HG03039 (cell line): ENCODE results near the gene CABP7.

Experiments used
- ATAC-seq: cut with Tn5 transposase; IDR thresholded peaks from one replicate; pipeline ENCODE4 v1.9.1; 2021; ENCODE audit warnings: mild to moderate bottlenecking, moderate library complexity; ENCODE audit not compliant: unreplicated experiment

CABP7 gene

DNA sequence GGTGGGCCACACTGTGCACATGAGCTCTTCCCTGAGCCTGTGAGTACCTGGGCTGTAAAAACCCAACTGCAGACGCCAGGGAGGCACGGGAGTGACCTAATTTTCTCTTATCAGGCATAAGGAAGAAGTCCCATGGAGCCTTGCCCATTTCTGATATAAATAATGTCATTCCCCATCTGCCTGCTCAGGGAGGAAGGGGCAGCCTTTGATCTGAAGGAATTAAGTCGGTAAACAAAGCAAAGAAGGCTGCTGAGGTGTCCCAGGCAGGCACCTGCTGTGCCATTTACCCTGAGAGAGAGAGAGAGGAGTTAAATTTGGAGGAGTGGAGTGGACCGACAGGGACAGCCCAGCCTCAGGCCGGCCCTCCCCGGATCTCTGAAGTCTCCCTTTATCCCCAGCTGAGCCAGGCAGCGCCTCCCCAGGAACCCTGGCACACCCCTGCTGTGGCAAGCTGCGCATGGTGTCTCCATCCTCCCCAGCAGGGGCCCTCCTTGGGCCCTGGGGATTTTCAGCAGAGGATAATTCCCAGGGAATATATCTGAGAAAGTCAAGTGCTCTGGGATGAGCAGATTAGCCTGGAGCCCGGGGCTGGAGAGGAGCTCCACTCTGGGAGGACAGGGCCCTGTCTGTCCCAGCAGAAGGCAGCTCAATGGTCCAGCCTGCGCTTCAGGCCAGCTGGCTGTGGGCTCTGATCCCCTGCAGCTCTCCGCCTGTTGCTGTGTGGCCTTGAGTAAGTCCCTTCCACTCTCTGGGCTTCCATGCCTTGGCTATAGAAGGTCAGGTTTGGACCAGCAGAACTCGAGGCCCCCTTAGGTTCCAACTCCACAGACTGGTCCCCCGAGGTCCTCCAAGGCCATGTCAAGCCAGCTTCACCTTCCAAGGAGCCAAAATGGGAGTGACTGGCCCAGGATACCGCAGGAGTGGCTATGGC is 17.5 kb upstream of the CABP7 start:
- ATAC-seq = no peak

GRCh38 chr22:29702931-29703501 is 16.8 kb upstream of the CABP7 start:
- ATAC-seq = no peak

GRCh38 chr22:29703569-29704195 is 16.1 kb upstream of the CABP7 start:
- no peak for ATAC-seq

DNA sequence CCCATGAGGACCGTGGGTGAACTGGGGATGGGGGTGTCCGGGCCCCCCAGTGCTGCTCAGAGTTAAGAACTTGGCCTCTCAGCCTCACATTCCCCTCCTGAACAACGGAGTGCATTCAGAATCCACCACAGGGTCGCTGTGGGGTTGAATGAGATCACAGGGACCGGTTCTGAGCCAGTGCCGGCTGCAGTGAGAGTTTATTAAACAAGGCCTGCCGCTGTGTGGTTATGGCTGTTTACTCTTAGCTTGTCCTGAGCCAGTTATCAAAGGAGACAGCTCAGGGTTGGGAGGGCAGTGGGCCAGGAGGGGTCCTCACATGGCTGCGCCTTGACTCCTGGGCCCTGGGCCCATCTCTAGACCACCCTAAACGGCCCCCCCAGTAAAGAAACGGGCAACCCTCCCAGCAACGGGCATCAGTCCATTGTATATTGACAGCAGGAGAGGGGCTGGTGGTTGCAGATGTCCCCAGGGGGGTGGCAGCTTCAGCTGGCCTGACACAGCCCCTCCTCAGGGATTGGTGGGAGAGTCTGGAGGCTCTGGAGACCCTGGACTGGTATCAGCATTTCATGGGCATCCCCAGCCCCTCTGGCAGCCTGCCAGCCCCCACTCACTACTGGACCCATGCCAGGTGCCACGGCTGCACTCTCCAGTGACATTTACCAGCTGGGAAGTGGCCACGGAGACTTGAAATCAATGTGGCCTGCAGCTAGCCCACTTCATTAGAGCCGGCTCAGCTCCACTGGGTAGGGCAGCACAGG is 15.1 kb upstream of the CABP7 start:
- ATAC-seq = no peak

DNA sequence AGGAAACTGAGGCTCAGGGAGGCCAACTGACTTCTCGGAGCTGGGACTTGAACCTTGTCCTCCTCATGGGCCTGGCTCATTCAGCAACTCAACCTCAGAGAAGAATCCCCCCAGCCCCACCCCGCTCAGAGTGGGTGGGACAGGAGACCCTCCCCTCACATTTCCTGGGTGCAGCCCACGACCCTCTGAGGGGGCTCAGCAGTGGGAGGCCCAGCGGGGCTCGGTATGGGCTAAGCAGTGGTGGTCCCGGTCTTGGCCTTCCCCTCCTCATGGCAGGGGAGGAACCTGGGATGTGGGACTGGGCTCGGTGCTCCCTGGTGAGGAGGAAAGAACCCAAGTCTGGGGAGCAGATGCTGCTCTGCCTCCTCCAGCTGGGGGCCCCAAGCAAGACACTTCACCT is 14.2 kb upstream of the CABP7 start:
- ATAC-seq = no peak

- ATAC-seq = no peak
Measured at GRCh38 chr22:29706486-29706885, 13.3 kb upstream of the CABP7 start.

- ATAC-seq = no peak
Measured at GRCh38 chr22:29707010-29707409, 12.8 kb upstream of the CABP7 start.

DNA sequence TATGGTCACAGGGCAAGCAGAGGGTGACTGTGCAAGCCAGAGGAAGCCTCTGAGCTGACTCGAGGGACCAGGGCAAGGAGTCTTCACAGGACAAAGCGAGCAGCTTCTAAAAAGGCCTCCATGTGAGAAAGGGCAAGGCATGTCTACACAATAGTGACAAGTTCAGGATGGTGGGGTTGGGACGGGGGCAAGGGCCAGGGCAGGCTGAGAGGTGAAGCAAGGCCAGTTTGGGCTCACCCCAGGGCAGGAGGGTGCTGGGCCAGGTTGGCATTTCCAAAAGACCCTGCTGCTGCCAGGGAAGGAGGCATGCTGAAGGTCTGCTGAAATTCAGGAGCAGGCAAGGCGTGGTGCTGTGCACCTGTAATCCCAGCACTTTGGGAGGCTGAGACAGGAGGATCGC is 12.3 kb upstream of the CABP7 start:
- ATAC-seq = no peak

DNA sequence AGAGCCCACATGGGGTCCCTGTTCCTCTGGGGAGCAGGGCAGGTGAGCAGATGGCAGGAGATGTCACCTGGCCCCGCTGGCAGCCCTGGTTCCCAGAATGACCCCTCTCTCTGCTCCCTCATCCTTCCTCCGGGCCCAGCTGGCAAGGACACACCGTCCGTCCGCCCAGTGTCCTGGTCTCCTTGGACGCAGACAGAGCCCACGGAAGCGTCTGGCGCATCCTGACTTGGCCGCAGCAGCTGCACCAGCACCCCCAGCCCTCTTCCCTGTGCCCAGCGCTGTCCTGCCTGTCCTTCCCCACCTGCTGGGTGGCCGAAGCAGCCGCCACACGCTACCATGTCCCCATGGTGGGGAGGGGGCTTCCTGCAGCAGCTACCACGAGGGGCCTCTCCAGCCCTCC is 9.6 kb upstream of the CABP7 start:
- no peak for ATAC-seq

DNA sequence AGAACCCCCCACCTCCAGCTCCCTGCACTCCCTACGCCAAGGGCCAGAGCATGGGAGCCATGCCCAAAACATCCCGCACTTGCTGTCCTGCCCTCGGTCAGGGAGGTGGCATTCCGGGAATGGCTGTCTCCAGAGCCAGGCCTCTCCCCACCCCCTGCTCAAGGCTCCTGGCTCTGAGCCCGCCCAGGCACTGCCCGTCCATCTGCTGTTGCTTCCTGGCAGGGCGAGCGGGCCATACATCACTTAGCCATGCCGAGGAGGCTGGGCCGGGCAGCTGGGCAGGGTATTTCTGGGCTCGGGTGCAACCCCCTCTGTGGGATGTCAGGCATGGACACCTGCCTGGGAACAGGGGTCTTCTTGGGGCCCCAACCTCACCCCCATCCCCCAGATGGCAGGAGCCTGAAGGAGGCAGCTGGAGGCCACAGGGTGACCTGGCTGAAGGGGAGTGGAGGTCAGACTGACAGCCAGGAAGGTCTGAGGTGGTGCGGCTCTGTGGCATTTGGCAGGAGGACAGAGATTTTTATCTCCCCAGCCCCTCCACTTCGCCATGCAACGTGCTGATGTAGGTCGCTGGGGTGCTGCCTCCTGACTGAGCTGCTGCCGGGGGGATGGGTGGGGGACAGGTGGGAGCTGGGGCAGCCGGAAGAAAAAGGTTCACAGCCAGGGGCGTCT is 8.7 kb upstream of the CABP7 start:
- no peak for ATAC-seq

- ATAC-seq = no peak
Measured at GRCh38 chr22:29712119-29712518, 7.7 kb upstream of the CABP7 start.

DNA sequence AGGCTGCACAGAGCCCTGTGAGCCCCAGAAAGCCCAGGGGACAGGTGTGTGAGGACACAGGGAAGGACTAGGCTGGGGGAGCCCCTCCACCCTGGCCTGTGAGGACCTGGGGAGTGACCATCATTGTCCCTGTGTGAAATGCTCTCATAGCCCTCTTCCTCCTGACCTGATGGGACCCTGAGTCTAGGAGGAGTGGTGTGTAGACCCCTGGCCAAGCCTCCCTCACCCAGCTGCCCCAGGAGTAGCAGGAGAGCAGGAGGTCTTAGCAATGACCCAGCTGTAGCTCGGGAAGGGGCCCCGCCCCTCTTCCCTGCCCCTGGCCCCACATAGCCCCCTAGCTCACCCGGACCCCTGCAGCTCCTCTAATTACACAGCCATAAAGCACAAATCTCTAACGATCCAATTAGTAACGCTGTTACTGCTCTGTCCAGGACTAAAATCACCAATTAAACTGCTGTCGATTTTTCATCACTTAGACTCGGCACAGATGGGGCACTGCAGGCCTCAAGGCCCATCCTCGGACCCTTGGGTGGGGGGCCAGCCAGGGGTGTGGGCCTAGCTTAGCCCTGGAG is 6.6 kb upstream of the CABP7 start:
- ATAC-seq = no peak

DNA sequence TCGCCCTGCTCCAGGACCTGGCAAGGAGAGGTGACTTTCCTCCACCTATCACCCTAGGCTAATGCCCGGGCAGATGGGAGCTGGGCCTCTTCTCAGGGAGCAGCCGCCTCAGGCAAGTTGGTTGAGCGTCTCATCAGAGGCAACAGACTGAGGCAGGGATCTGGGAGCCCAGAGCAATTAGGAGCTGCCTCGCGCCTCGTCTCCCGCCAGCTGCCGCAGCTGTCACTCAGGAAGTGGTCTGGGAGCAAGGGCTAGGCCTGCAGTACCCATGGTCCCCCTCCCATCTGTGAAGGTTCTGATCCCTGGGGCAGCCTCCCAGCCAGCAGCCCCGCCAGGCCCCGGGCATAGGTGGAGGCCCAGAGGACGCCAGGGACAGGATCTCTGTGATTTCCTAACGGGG is 4.6 kb upstream of the CABP7 start:
- no peak for ATAC-seq

GRCh38 chr22:29715705-29716104 is 4.1 kb upstream of the CABP7 start:
- ATAC-seq = no peak

DNA sequence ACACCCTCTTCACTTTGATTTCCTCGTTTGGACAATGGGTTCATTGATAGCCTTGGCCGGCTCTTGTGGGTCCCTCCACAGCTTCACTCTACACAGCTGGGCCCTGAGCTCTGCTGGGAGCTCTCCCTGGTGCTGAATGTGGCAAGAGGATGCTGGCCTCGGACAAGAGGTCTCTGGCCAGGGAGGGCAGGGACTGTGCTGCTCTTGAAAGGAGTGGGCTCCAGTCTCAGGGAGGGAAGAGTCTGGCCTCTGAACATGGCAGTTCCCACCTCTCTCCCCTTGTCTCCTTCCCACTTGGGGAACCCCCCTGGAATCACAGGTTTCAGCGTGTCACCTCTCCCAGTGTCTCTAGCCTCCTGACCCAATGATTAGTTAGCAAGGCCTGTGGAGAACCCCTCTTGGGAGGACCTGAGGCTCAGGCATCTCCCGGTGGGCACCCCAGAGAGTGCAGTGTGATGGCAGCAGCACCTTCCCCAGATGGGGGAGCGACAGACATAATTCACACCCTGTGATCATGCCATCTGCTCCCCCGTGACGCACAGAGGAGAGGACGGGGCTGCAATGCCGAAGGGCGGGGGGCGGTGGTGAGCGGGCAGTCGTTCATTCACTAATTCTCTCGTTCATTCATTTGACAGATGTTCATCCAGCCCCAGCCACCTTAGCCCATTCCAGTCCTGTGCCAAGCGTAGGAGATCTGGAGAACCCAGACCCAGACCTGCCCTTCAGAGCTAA is 2.8 kb upstream of the CABP7 start:
- no peak for ATAC-seq

DNA sequence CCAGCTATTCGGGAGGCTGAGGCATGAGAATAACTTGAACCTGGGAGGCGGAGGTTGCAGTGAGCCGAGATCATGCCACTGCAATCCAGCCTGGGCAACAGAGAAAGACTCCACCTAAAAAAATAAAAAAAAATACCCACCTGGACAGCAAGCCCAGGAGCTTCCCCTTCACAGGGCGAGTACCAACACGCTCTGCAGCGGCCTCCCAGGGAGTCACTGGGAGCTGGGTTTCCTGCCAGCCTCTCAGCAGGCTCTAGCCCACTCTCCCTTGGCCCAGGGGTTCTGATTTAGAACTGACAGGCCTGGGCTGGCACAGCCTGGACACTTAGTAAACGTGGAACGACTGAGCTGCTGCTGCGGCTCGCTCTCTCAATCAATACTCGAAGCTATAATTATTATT is 2.0 kb upstream of the CABP7 start:
- no peak for ATAC-seq

GRCh38 chr22:29718949-29719898 is 579 bp upstream of the CABP7 start:
- ATAC-seq = no peak

GRCh38 chr22:29720811-29721323 is 1.1 kb downstream of the CABP7 start:
- no peak for ATAC-seq
